GM18858 (cell line): ENCODE measurements around the gene NHEJ1.

Experiments used
- ATAC-seq: cut with Tn5 transposase; IDR thresholded peaks from one replicate; pipeline ENCODE4 v1.9.1; 2021; ENCODE audit not compliant: unreplicated experiment

The NHEJ1 gene

DNA sequence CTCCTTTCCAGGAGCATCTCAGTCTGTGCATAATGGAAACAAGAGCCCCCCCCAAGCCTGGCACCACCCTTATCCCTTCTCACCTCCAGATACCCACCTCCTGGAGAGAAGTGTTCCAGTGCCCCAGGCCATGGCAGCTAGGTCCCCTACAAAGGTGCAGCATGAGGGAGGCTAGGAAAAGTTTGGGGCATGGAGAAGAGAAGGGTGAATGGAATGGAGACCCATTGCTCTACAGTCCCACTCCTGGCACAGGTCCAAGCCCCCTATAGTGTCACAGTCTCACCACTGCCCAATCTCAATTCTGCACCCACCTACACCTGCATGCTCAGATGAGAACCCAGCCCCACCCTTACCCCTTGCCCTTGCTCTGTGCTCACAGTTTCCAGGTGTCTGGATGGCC is 8.3 kb upstream of the NHEJ1 start:
- no peak for ATAC-seq

DNA sequence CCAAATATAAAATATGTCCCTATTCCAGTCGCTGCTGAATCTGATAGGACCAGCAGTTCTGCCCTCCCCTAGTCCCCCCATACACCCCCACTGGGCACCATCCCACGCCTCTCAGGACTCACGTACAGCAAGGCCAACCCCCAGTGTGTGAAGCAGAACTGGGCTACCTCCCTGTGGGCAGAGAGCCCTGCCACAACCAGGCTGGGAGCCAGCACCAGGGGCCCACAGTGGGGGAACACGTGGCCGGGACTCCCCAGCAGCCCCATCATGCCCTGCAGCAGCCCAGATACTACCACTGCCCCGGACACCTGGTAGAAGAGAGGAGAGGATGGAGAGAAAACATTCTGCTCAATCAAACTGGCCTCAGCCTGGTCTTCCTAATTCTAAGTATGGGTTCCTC is 7.9 kb upstream of the NHEJ1 start:
- no peak for ATAC-seq

DNA sequence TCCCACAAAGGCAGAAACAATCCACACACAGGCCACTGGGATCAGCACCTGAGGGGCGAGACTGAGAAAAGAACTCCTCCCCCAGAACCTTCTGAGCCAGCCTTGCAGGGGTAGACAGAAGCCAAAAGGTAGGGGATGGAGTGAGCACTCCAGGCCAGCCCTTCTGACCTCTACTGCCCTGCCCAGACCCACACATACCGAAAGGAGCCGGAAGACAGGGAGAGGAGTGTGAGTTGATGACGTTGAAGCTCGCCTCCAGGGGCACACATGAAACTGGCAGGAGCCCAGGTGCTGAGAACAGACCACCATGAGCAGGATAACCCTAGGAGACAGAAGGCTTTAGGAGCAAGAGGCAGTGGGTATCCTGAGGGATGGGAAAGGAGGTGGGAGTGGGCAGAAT is 7.4 kb upstream of the NHEJ1 start:
- no peak for ATAC-seq

DNA sequence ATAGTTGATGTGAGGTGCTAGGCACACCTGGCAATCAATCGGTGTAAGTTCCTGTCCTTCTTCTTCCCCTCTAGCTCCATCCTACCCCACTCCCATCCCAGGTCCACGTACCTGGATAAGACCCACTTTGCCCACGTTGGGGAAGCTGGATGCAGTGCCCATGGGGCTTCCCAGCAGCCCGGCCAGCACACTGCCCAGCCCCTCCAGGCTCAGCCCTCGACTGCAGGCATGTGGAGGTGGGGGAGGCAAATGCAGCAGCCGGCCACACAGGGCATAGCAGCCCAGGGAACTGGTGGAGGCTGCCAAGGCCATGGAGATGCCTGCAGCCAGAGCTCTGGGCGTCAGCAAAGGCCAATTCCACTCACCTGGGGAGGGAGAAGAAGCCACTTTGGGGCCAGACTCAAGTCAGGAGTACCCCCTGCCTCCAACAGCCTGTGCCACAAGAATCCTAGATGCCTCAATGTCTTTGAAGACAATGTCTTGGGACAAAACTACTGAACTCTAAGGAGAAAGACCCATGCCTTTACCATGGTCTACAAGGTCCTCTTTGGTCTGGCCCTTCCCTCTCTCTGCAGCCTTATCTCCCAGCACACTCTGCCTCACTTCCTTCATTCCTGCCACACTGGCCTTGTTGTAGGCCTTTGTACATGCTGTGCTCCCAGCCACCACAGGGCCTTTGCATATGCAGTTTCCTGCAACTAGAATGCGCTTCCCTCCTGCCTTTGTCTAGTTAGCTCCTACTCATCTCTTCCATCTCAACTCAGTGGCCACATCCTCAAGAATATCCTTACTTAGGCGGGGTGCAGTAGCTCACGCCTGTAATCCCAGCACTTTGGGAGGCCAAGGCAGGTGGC is 4.7 kb upstream of the NHEJ1 start:
- no peak for ATAC-seq

DNA sequence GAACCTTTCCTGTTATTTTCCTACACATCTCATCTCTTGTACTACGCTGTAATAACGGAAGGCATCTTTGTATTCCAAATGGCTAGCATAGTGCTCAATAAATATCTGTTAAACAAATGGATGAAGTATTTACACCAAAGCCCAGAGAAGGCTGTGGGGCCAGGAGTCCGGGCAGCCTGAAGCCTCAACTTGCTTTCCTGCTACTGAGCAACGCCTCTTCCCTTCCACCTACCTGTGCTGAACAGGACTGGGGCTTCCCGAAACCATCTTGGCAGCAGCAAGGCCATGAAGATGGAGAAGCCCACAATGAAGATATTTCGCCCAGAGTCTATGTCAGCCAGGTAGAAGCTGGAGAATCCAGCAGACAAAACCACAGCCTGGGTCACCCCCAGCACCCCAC is 2.5 kb upstream of the NHEJ1 start:
- ATAC-seq, result no peak

DNA sequence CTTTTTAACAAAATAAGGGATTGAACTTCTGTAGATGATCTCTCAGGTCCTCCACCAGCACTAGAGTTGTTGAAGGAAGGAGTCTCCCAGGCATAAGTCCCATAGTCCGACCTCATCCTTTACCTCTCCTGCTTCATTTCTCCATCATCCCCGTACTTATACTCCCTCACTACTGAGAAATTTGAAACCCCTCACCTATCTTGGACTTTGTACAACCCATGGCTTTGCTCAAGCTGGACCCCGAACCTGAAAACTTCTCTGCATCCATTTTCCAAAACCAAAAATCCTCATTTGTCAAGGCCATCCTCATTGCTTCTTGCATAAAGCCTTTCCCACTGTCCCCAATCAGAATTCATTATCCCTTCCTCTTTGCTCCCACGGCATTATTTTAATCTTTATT is 482 bp upstream of the NHEJ1 start:
- ATAC-seq, result no peak

DNA sequence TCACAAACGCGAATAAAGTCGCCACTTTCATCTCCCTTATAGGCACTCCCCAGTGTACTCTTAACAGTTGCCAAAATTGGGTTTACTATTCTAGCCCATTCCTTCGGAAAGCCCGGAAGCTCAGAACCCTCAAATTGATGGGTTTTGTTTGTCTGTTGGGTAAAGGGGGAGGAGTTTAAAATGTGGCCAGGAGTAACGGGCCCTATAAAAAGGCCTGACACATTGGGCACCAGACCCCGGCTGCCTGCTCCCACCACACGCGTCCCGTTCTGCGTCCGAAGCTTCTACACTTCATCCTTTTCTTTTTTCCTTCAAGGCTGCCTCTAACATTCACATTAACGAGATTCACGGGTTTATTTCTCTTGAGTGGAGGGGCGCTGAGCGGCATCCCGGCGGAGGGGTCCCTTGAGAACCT is 837 bp downstream of the NHEJ1 start:
- ATAC-seq, result no peak

DNA sequence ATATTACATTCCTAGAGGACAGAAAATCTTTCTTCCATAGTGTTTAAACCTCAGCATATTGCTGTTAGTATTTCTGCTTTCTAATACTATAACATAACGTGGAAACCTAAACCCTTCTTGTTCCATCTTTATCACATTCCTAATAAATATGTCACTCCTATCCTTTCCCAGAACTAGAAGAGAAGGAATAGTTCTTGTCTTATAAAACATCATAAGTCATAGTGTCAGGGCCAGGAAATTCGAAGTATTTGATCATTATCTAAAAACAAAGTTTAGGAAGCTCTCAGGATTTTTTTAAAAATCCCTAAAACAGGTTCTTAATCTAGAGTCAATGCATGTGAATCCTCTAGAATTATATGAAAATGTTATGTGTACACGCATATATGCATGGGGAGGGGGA is 2.0 kb downstream of the NHEJ1 start:
- ATAC-seq, result no peak

DNA sequence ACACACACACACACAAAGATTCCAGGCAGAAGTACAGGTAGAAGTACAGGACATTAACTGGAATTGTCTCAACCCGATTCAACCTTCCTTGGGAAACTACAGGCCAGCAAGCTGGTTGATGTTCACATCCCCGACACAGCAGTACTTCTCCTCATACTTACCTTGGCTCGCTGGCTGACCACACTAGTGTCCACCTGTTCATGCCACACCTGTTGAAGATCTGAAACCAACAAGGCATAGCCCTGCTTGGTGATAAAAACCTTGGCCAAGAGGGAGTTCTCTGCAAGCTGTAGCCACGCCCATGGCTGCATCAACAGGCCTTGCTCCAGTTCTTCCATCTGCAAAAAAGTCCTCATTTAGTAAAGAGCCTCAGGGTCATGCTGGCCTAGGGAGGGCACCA is 2.6 kb downstream of the NHEJ1 start:
- no peak for ATAC-seq

DNA sequence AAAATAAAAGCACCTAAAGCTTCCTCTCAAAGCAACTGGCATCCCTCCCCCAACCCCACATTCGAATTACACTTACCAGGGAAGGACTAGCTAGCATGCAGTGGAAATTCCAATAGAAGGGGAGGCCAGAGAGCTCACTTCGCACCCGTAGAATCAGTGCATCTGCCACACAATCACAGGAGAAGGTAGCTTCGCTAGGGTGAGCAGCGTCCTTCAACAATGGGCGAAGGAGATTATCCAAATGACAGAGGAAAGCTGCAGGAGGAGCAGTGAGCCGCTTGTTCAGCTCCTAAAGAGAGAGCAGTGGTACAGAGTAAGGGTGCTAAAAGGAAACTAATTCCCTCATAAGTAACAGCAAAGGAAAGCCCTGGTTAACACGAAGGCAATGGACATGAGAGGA is 3.2 kb downstream of the NHEJ1 start:
- ATAC-seq, result no peak

DNA sequence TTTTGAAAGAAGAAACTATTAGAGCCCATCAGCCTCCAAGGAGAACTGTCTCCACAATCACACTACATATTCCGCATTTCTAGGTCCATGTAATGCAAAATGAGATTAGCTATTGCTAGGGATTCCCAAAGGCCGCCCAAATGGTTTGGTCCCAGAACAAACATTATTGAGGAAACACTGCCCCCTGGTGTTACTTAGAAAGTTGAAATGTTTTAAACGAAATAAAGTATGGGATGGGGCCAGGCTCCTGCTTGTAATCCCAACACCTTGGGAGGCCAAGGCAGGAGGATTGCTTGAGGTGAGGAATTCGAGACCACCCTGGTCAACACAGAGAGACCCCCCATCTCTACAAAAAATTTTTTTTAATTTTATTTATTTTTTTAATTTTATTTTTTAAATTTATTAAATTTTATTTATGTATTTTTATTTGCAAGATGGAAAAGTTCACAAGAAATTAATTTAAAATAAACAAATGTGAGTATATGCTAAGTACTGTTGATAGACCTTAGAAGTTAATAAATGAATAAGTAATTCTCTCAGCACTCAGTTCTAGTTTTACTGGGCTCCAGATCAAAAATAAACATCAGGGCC is 5.5 kb downstream of the NHEJ1 start:
- ATAC-seq, result no peak

DNA sequence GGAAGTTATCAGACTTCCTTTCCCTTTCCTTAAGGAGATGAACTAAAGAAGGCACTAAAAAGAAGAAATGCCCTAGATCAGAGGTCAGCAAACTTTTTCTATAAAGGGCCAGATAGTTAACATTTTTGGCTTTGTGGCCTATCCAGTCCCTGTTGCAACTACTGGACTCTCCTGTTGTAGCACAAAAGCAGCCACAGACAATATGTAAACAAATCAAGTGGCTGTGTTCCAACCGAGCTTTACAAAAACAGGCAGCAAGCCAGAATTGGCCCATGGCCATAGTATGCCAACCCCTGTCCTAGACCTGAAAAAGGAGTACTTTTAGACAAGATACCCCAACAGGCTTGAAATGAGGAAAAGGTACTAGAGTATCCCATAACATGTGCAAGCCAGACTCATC is 10.9 kb downstream of the NHEJ1 start:
- no peak for ATAC-seq

DNA sequence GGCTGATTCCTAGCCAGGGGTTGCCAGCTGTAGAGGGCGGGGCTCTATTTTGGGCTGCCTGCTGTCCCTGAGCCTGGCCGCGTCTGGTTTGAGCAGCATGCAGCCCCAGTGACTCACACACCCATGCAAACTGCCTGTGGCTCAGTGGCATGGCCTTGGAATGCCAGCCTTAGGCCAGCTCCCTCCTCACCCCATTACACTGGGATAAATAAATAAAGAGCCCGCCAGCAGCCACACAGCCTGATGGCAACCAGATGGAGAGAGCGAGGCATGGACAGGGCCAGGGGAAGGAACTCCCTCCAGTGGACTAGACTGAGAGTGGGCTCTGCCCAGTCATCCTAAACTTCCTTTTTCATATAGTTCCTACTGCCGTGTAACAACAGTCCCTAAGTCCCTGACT is 18.3 kb downstream of the NHEJ1 start:
- ATAC-seq, result no peak

DNA sequence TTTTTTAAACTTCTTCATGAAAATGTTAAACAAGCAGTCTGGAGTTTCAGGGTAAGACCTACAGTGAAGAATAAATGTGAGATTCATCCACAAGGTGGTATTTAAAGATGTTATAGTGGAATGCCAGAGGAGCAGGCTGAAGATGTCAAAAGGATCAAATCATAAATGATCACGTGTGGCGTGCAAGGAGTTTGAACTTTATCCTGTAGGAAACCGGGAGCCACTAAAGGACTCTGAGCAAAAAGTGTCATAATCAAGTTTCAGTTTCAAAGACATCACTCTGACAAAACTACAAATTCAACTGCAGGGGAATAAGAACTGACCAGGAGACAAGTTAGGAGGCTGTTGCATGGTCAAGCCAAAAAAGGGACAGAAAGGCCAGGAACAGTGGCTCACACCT is 19.9 kb downstream of the NHEJ1 start:
- no peak for ATAC-seq

DNA sequence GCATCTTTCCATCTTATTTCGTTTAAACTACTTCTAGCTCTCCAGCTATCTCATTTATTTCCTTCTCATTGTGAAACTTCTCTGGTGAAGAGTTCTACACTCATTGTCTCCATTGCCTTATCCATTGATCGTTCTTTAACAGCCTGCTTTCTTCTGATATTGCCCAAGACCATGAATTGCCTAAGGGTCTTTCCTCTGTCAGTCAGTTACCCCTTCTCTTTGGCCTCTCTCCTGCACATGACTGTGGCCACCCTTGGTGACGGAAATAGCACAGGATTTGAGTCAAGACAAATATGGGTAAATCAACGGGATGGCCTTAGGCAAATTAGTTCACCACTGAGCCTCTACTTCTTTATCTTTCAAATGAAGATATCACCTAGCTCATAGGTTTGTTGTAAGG is 26.6 kb downstream of the NHEJ1 start:
- ATAC-seq, result no peak

DNA sequence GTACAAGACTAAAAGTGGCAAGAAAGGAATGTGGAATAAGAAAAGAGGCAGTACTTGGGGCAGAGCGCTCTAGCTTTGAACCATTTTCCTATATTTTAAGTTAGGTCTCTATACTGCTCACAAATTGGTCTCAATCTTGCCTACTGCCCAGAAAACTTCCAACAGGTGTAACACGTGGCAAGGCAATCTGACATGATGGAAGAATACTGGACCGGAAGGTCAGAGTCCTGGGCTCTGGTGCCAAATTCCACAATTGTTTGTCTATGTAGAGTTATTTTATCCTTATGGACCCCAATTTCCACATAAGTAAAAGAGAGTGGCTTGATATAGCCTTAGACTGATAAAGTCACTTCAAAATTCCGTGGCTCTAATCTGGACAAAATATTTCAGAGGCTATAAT is 28.9 kb downstream of the NHEJ1 start:
- no peak for ATAC-seq

DNA sequence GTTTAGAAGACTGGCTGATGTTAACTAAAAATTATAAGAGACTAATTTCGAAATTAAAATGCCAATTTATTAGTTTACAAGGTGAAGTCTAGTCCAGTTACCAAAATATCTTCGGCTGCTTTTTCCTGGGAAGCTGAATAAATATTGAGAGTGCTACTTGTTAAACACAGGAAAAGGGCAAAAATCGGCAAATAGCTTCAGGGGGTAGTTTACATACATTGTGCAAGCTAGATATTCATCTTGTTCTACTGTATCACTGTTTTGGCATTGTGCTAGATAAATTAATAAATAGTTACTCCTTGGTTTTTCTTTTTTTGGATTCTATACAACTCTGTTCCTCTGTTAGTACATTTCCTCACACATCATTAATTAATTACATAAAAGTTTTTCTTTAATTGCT is 29.3 kb downstream of the NHEJ1 start:
- ATAC-seq, result no peak

DNA sequence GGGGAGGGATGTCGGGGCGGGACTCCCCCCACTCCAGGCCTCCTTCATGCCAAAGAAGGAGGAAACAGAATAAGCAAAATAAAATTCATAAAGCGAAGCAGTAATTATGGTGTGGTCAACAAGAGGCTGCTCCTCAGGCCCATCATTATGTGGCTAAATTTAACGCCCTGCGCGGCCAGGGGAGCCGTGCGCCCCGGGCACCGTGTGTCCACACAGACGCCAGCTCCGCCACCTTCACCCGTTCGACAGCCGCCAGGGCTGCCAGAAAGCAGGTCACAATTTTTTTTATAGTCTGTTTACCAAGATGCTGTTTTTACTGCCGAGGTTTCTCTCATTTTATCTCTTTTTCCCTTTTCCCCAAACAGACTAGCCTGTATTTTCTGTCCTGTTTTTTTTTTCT is 31.0 kb downstream of the NHEJ1 start:
- ATAC-seq, result no peak

DNA sequence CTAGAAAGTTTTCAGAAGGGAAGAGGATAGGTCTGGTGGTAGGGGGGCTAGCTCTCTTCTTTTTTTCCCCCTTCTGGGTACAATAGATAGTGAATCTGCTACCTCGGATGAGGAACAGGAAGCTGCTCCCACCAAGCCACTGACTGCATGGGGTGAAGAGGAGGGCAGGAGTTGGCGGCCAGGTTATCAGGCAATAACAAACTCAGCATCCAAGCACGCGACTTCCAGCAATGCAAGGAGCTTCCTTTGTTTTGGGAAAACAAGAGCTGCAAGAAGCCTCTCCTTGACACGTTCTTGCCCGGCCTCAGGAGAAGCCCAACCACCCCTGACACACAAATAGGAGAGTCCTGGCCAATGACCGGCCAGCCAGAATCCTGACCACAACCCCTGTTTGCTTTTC is 32.2 kb downstream of the NHEJ1 start:
- no peak for ATAC-seq

DNA sequence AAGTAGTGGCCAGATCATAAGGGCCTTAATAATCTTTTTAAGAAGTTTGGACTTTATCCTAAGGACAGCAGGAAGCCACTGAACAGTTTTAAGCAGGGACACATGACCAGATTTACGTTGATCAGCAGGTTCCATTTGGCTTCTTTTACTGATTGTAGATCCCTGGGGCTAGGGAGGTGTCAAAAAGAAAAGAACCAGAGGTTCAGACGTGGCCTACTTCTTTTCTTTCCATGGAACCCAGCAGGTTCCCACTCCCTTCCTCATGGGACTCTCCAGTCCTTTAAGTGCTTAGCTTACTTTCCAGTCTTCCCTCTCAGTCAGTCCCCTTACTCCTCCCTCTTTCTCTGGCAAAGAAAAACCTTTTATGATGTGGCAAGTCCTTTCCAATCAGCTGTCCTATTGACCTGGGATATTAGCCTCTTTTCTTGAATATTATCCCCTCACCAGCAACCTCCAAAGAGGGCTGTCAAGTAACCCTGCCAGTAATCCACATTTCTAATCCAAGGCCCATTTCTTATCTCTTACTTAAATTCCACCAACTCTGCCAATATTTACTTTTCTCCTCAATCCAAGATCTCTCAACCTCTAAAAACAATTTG is 33.5 kb downstream of the NHEJ1 start:
- ATAC-seq, result no peak

DNA sequence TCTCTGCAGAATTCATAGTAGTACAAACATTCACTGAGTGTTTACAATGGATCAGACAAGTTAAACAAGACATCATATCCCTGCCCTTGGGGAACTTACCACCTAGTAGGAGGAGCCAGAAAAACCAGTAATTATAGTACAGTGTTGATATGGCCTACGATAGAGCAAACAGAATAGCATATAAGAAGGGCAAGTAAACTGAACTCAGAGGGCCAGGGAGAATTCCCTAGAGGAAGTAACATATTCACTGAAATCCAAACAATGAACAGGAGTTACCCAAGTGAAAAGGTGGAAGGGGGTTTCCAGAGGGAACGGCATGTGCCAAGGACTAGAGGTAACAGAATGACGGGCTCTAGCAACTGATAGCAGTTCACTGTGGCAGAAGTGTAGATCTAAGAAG is 34.1 kb downstream of the NHEJ1 start:
- no peak for ATAC-seq

DNA sequence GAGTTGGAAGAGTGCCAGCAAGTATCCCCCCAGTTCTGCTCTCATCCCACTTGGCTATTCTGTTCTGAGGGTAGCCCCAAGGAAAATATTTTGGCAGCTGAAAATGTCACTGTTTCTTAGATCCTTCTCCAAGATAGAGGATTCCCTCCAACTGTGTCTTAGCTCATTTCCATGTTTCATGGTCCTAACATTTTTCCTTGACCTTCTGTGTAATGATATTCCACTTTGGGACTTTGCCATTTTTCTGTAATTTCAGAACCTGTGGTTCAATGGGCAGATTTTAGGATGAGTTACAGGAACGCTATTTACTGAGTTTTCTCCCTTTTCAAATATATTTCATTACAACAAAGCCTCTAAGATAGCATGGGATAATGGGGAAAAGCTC is 34.7 kb downstream of the NHEJ1 start:
- no peak for ATAC-seq
